Loucy (cell line): ENCODE data around the gene HEXIM1.
A peak's percentile ranks its signal among the peaks of the same experiment; 100 is the strongest.

Experiments
- H2AFZ ChIP-seq: fragments of 200-600 bp; sonication (generic); 2 replicates; pipeline ENCODE4 v1.6.0; 2016; ENCODE audit warnings: antibody characterized with exemption, mild to moderate bottlenecking, low read length, moderate library complexity
- H3F3A ChIP-seq: fragments of 200-600 bp; 2 replicates; pipeline ENCODE4 v1.6.0; 2016; ENCODE audit warnings: antibody characterized with exemption, low read depth, mild to moderate bottlenecking
- H3K27me3 ChIP-seq: fragments of 200-600 bp; sonication (generic); 2 replicates; pipeline ENCODE4 v1.6.1; 2014; ENCODE audit warnings: low read length, mild to moderate bottlenecking; ENCODE audit not compliant: insufficient read depth, poor library complexity, severe bottlenecking
- H3K36me3 ChIP-seq: fragments of 200-600 bp; sonication (generic); 2 replicates; pipeline ENCODE4 v1.6.1; 2016; ENCODE audit warnings: low read length; ENCODE audit not compliant: insufficient read depth
- H3K4me1 ChIP-seq: fragments of 200-600 bp; sonication (generic); 2 replicates; pipeline ENCODE4 v1.5.1; 2014; ENCODE audit warnings: low read length, mild to moderate bottlenecking; ENCODE audit not compliant: insufficient read depth, poor library complexity, severe bottlenecking
- H3K4me2 ChIP-seq: fragments of 200-600 bp; sonication (generic); 2 replicates; pipeline ENCODE4 v1.6.0; 2014; ENCODE audit warnings: antibody characterized with exemption, low read length, low read depth, mild to moderate bottlenecking; ENCODE audit not compliant: poor library complexity, severe bottlenecking
- H3K4me3 ChIP-seq: fragments of 200-600 bp; sonication (generic); 2 replicates; pipeline ENCODE4 v1.5.1; 2014; ENCODE audit warnings: low read length, mild to moderate bottlenecking, mixed read lengths; ENCODE audit not compliant: poor library complexity, severe bottlenecking
- H3K79me2 ChIP-seq: fragments of 200-600 bp; sonication (generic); 2 replicates; pipeline ENCODE4 v1.6.1; 2014; ENCODE audit warnings: low read length; ENCODE audit not compliant: insufficient read depth
- H3K9ac ChIP-seq: fragments of 200-600 bp; sonication (generic); 2 replicates; pipeline ENCODE4 v1.6.0; 2014; ENCODE audit warnings: mild to moderate bottlenecking, low read depth, low read length, moderate library complexity; ENCODE audit not compliant: poor library complexity, severe bottlenecking
- H3K9me2 ChIP-seq: fragments of 200-600 bp; sonication (generic); replicated peaks from 2 replicates; pipeline ENCODE4 v1.6.1; 2016; ENCODE audit warnings: low read depth, low read length, mixed read lengths
- H3K9me3 ChIP-seq: fragments of 200-600 bp; sonication (generic); 2 replicates; pipeline ENCODE4 v1.6.1; 2014; ENCODE audit warnings: mild to moderate bottlenecking, antibody characterized with exemption, low read length, low read depth; ENCODE audit not compliant: insufficient read depth
- H4K20me1 ChIP-seq: fragments of 200-600 bp; sonication (generic); 2 replicates; pipeline ENCODE4 v1.6.0; 2014; ENCODE audit warnings: antibody characterized with exemption, low read length, mild to moderate bottlenecking; ENCODE audit not compliant: insufficient read depth, poor library complexity, severe bottlenecking
- CTCF ChIP-seq: fragments of 200-600 bp; sonication (generic); conservative IDR thresholded peaks from 2 replicates; pipeline ENCODE4 v1.5.1; 2014; ENCODE audit warnings: mild to moderate bottlenecking, antibody characterized with exemption, low read length
- EZH2phosphoT487 ChIP-seq: fragments of 200-600 bp; IDR thresholded peaks from 2 replicates; pipeline ENCODE4 v1.6.1; 2018; ENCODE audit warnings: antibody characterized with exemption, mild to moderate bottlenecking, moderate library complexity, borderline replicate concordance

Gene HEXIM1

GRCh38 chr17:45129940-45130680 is 18.2 kb upstream of the HEXIM1 start:
- no peaks in the 10 kb centered on the region for H4K20me1 ChIP-seq
- no peaks in the 10 kb centered on the region for H3K9me2 ChIP-seq
- no peaks in the 10 kb centered on the region for H3K27me3 ChIP-seq
- H3K79me2 ChIP-seq = no peaks in the 10 kb centered on the region
- H3K4me1 ChIP-seq = peaks cover 6% of the 10 kb centered on the region
- no peak overlapping the region for H3K4me2 ChIP-seq
- H3F3A ChIP-seq = no peaks in the 10 kb centered on the region
- H3K9ac ChIP-seq = no peak overlapping the region
- no peaks in the 10 kb centered on the region for H3K9me3 ChIP-seq
- no peak overlapping the region for H3K4me3 ChIP-seq
- H2AFZ ChIP-seq = no peak overlapping the region
- H3K36me3 ChIP-seq = no peaks in the 10 kb centered on the region
- TF ChIP-seq EZH2phosphoT487 (no peak), CTCF (no peak)

- Histone ChIP-seq H3K4me3 (peak overlapping the region; percentile 96), H3K36me3 (no peaks in the 10 kb centered on the region), H3K9ac (no peak overlapping the region), H2AFZ (no peak overlapping the region), H3K79me2 (peaks cover 4% of the 10 kb centered on the region; the same call in 1 of the 2 replicates), H3K9me3 (no peaks in the 10 kb centered on the region), H3K4me2 (no peak overlapping the region), H3K4me1 (peaks cover 7% of the 10 kb centered on the region), H3K9me2 (no peaks in the 10 kb centered on the region), H4K20me1 (no peaks in the 10 kb centered on the region), H3K27me3 (no peaks in the 10 kb centered on the region), H3F3A (no peaks in the 10 kb centered on the region)
- TF ChIP-seq EZH2phosphoT487 (no peak), CTCF (no peak)
Measured at GRCh38 chr17:45130681-45131615, 17.3 kb upstream of the HEXIM1 start.

GRCh38 chr17:45131616-45132319 is 16.5 kb upstream of the HEXIM1 start:
- H3K36me3 ChIP-seq = no peaks in the 10 kb centered on the region
- H3K9me2 ChIP-seq = no peaks in the 10 kb centered on the region
- H3K4me1 ChIP-seq = peaks cover 15% of the 10 kb centered on the region
- H4K20me1 ChIP-seq = no peaks in the 10 kb centered on the region
- no peak for TF ChIP-seq EZH2phosphoT487
- TF ChIP-seq CTCF = peak; percentile 86
- no peaks in the 10 kb centered on the region for H3K27me3 ChIP-seq
- H3K4me2 ChIP-seq = peak overlapping the region; percentile 82
- H3K9me3 ChIP-seq = no peaks in the 10 kb centered on the region
- no peaks in the 10 kb centered on the region for H3F3A ChIP-seq
- H2AFZ ChIP-seq = peak overlapping the region; percentile 67; the same call in 1 of the 2 replicates
- H3K9ac ChIP-seq = peak overlapping the region; percentile 45
- peak overlapping the region; percentile 96 for H3K4me3 ChIP-seq
- H3K79me2 ChIP-seq = peaks cover 12% of the 10 kb centered on the region; the same call in 1 of the 2 replicates
